HG02588 (cell line): Measurements from ENCODE around the gene ATG13.

ENCODE experiments used
- ATAC-seq: cut with Tn5 transposase; IDR thresholded peaks from one replicate; pipeline ENCODE4 v1.9.1; 2021; ENCODE audit warnings: mild to moderate bottlenecking, moderate library complexity; ENCODE audit not compliant: unreplicated experiment

ATG13 gene

DNA sequence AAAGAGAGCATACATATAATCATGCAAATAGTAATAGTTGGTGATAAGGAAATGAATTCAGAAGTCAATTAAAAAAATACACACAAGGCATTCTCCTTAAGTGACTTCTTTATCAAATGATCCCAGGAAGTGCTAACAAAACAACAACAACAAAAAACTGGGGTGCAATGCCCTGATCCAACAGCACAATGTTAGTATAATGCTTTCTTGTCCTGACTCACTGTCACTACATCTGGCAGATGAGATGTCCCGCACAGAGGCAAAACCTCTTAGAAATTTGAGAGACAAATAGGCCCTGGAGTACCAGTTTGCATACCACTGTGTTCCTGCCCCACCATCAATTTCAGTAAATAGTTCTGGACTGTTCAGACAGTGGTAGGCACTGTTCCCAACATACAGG, 12.6 kb upstream of the ATG13 start:
- no peak for ATAC-seq

DNA sequence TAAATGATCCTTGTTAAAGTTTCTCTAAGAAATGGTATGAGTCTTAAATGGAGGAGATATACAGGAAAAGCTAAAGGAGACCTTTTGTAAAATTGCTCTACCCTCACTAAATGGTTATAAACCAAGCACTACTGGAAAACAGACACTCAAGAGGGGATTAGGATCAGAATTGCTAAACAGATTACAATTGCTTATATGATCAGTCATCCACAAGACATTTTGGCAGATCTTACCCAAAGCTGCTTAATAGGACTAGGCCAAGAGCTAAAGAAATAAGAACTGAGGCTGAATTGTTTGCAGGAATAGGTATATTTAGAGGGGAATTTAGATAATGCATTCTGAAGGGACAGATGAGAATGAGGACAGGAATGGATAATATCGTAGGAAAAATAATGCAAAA, 9.8 kb upstream of the ATG13 start:
- no peak for ATAC-seq

DNA sequence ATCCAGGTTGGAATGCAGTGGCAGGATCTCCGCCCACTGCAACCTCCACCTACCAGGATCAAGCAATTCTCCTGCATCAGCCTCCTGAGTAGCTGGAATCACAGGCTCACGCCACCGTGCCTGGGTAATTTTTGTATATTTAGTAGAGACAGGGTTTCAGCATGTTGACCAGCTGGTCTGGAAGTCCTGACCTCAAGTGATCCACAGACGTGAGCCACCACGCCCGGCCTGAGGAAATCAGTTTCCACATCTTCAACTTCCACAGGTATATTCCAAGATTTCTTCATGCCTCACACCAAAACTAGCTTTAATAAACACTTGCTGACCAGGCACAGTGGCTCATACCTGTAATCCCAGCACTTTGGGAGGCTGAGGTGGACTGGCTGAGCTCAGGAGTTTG, 8.0 kb upstream of the ATG13 start:
- ATAC-seq, result no peak

DNA sequence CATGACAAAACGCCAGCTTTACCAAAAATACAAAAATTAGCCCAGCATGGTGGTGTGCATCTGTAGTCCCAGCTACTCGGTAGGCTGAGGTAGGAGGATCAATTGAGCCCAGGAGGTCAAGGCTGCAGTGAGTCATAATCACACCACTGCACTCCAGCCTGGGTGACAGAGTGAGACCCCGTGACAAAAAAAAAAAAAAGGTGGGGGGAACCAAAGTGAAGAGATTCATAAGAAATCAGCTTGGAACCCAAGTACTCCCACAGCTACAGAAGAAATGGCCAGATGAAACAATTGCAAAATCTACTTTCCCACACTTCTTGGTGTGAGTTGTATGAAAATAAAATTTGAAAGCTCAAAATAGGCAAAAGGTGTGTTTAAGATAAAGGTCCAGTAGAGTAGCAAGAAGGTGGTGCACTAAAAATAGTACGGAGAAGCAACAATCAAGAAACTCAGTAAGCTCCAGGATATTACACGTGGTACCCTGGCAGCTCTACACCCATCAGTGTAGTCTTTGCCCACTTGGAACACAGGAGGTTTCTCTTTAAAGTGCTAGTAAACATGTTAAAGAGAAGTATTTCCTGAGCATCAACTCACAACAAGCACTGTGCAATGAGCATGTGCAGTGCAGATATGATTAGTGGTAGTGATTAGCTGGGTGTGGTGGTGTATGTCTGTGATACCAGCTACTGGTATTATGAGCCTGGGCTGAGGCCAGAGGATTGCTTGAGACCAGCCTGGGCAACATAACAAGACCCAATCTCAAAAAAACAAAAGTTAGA, 5.6 kb upstream of the ATG13 start:
- no peak for ATAC-seq

DNA sequence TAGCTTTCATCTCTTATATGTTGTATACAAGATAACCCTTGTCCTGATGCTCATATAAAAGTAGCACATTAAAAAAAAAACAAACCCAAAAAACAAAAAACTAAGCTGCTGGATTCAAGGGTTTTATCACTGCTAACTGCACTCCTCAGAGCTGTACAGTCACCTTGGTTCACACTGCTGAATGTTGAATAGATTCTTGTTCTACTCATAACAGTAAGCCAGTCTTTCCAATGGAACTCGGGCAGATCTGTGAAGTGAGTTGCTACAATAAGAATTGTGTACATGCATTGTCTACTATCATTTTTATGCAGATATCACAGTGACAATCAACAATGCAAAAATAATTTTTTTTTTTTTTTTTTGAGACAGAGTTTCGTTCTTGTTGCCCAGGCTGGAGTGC, 5.0 kb upstream of the ATG13 start:
- no peak for ATAC-seq

DNA sequence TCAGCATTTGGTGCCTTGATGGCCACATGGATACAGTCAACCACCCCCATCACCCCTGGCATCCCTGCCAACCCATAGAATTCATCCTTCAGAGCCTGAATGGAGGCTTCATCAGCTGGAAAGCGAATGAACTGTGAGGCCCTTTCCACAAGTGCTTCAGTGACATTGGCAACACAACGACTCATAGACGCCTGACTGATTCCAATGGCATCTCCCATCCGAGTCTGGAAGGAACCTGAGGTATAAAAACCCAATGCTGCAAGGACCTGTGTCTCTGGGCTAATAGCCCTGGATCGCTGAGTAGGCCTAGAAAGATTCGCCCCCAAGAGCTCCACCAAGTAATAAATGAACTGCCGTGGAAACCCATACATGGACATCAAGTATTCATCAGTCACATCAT, 1.6 kb upstream of the ATG13 start:
- no peak for ATAC-seq

DNA sequence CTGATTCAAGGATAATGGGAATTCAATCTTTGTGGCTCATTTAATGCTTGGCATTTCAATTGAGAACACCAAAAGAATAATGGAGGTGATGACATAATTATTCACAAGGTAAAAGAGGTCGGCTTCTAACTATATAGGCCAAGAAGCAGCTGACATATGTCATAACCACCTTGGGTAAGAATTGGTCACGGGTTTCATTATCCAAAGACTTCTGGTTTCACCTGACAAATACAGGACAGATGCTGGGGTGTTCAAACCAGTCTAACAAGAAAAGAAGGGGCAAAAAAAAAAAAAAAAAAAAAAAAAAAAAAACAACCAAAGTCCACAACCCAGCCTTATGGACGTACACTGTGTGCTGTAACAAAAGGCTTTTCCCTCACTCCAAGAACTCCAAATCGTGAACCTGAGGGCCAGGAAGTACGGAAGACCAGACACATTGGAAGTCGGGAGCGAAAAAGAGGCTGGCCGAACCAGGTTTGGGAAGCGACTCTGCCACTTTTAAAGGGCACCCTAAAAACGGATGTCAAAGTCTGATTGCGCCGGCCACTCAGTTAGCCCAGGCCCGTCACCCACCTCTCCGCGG, 711 bp upstream of the ATG13 start:
- ATAC-seq, result no peak

DNA sequence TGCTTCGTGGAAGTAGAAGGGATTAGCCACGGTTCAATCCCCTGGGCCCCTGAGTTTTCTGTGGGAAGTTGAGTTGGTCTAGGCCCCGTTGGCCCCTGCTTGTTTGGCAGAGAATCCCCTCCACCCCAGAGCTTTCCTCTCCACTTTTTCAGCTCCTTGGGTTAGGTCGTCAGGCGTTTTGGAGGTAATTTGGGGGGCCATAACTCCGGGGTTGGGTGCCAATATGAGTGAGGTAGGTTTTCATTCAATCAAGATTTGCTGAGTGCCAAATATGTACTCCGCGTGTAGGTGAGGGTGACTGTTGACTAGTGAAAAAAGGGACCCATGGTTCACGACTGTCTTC, 590 bp downstream of the ATG13 start:
- no peak for ATAC-seq

DNA sequence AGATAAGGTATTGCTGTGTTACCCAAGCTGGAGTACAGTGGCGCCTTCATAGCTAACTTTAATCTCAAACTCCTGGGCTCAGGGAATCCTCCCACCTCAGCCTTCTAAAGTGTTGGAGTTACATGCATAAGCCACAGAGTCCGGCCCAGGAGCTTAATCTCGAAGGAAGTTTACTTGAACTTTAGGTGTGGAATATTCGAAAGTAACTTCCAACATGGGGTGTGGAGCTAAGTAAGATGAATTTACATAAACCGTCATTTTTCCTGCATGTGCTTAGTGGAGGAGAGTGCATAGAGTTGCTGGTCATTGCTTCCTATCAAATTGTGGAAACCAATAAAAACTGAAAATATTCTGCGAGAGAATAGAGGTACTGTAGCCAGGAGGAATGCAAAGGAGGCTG, 1.5 kb downstream of the ATG13 start:
- ATAC-seq, result no peak

DNA sequence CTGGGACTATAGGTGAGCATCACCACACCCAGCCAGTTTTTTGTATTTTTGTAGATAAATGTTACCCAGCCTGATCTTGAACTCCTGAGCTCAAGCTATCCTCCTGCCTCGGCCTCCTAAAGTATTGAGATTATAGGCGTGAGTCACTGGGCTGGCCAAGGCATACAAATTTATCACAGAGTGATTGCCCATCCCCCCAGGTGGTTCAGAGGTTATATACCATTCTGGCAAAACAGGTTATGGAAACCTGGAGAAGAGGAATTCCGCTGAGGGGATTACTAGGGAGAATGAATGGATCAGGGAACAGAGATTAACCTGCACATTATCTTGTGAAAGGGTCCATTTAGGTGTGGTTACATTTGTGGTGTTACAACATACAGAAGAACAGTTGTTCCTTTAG, 8.1 kb downstream of the ATG13 start:
- no peak for ATAC-seq

DNA sequence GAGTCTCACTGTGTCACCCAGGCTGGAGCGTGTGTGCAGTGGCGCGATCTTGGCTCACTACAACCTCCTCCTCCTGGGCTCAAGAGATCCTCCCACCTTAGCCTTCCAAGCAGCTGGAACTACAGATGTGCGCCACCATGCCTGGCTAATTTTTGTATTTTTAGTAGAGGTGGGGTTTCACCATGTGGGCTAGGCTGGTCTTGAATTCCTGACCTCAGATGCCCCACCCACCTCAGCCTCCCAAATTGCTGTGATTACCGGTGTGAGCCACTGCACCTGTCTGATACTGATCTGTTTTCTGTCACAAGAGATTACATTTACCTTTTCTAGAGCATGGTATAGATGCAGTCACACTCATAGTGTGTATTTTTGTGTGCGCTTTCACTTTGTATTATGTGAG, 11.6 kb downstream of the ATG13 start:
- ATAC-seq, result no peak

DNA sequence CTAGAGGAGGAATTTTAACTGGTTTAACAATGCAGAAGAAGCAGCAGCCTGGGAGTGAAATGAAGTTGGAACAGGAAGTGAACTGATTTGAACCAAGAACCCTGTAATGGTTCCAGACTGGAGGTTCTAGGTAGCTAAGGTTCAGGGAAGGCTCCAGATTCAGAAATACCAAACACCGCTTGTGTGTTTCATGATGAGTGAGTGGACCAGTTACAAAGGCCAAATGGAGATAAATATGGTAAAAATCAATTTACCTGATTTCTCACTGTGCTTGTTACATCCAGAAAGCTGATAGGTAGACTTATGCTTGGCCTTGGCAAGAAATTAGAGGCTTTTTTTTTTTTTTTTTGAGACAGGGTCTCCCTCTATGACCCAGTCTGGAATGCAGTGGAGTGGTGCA, 12.9 kb downstream of the ATG13 start:
- no peak for ATAC-seq

DNA sequence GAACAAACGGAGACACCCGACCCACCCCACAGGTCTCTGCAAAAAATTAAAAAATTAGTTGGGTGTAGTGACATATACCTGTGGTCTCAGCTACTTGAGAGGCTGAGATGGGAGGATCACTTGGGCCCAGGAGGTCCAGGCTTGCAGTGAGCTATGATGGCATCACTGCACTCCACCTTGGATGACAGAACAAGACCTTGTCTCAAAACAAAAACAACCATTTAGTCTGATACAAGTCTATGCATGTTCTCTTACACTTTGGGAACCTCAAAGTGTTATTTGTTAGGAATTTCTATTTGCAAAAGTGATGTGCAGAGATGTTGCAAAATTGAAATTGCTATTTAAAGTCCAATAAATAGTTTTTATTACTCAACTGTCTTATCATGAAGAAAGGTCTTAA, 14.3 kb downstream of the ATG13 start:
- ATAC-seq, result no peak

DNA sequence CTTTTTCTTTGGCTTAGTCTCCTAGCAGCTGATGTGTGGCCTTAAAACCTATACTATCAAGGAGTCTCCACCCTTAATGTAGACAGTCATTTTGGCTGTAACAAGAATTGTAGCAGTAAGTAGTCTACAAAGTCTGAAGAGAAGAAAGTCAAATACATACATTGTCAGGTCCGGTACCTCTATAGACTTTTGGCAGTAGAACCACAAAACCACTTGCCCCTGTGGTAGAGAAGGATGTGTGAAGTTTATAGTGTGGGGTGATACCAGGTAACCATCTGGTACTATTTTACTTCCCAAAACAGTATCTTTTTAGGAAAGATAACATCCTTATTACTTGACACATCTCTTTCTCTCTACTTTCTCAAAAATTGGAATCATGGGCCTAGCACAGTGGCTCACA, 15.1 kb downstream of the ATG13 start:
- ATAC-seq, result no peak

DNA sequence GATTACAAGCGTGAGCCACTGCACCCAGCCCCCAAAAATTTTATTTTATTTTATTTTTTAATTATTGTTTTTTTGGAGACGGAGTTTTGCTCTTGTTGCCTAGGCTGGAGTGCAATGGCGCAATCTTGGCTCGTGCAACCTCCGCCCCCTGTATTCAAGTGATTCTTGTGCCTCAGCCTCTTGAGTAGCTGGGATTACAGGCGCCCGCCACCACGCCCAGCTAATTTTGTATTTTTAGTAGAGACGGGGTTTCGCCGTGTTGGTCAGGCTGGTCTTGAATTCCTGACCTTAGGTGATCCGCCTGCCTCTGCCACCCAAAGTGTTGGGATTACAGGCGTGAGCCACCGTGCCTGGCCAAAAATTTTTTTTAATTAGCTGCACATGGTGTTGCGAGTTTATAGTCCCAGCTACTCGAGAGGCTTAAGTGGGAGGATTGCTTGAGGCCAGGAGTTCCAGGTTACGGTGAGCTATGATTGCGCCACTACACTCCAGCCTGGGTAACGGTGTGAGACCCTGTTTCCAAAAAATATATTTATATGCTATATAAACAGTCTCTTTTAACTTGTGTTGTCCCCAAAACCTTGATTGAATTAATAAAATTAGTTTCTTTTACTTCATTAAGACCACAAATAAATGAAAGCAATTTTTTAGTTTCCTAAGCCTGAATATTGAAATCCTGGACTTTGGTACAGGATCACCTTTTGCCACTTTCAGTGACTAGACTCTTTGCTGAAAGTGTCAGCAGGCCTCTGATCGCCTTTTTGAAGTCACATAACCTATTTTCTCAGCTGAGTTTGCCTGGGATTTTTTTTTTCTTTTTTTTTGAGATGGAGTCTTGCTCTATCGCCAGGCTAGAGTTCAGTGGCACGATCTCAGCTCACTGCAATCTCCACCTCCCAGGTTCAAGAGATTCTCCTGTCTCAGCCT, 16.2 kb downstream of the ATG13 start:
- no peak for ATAC-seq

DNA sequence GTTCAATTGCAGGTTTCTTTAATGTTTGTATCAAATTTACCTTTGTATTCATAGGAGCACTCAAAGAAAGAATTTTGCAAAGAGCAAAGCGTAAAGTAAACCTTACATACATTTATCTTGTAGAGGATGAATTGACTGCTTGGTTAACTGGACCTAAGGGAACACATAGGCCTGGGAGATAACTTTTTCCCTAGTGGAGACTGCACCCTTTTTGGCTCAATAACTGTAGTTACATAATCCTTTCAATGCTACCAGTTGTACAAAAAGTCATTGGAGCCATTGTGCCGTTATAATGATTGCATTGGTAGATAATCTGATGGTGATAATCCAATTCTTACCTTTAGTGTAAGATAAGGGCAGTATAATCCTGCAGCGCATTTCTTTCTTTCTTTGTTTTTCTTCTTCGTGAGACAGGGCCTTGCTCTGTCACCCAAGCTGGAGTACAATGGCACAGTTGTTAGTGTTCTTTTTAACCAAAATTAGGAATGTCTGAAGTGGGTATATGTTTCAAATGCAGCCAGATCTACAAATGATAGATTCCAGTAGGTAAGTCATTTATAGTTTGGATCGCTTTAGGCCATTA, 18.3 kb downstream of the ATG13 start:
- no peak for ATAC-seq

DNA sequence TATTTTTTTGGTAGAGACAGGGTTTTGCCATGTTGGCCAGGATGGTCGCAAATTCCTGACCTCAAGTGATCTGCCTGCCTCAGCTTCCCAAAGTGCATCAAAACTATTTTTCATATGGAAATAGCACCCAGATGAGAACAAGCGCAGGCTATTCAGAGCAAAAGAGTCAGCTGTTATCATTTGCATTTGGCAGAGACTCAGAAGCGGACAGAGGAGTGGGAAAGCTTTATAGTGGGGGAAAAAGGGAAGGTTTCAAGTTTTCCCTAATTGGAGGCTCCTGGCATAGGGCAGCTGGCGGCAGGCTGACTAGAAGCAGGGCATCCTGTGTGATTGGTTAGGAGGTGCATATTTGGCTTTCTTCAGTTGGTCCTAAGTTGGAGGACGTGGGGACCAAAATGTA, 20.2 kb downstream of the ATG13 start:
- ATAC-seq, result no peak

DNA sequence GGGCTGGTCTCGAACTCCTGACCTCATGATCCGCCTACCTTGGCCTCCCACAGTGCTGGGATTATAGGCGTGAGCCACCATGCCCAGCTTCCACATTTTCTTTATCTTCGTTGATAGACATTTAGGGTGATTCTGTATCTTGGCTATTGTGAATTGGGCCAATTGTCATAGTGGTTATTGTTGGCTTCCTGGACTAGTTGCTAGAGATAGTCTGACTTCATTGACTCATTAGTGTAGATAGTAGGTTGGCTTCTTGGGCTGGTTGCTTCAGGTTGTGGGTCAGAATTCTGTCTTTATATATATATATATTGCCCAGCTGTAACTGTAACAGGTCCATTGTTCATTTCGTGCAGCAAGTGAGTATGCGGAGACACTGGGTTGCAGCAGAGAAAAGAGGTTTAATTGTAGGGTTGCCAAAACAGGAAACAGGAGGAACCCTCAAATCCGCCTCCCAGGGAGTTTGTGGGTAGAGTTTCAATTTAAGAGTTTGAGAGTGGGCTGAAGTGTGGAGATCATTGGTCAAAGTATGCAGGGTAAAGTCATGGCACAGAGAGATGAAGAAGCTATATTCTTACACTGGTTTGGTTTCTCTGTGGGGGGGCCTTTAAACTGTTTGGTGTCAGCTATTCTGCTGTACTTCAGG, 22.0 kb downstream of the ATG13 start:
- no peak for ATAC-seq

DNA sequence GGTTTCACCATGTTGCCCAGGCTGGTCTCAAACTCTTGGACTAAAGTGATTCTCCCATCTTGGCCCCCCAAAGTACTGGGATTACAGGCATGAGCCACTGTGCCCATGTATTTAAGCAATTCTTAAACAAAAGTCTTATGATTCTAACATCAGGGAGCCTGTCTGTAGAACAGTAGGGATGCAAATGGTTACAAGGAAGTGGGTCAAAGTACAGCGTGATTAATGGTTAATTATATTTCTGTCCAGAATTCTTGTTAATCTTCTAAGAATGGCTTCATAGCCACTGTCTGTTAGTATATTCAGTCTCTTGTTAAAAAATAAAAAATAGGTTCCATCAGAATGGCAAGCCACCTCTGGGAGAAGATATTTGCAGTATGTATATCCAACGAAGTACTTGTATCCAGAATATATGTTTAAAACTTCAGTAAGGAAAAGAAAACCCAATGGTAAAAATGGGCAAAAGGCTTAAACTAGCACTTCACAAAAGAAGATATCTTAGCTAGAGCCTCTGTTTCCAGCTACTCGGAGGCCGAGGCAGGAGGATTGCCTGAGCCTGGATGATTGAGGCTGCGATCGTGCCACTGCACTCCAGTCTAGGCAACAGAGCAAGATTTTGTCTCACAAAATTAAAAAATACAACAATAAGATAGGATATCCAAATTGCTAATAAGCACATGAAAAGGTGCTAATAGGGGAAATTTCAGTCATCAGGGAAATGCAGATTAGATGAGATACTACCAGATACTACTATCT, 22.9 kb downstream of the ATG13 start:
- no peak for ATAC-seq

DNA sequence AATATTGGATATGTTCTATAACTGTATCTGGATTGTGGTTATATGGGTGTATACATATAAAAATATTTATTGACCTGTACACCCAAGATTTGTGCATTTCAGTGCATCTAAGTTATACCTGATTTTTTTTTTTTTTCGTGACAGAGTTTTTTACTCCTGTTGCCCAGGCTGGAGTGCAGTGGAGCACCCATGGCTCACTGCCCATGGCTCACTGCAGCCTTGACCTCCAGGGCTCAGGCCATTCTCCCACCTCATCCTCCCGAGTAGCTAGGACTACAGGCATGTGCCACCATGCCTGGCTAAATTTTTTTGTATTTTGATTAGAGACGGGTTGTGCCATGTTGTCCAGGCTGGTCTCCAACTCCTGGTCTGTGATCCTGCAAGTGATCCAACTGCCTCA, 24.3 kb downstream of the ATG13 start:
- no peak for ATAC-seq
